GM18858 (cell line): ENCODE results near the gene PAF1.

Experiments
- ATAC-seq: cut with Tn5 transposase; IDR thresholded peaks from one replicate; pipeline ENCODE4 v1.9.1; 2021; ENCODE audit not compliant: unreplicated experiment

Gene PAF1

DNA sequence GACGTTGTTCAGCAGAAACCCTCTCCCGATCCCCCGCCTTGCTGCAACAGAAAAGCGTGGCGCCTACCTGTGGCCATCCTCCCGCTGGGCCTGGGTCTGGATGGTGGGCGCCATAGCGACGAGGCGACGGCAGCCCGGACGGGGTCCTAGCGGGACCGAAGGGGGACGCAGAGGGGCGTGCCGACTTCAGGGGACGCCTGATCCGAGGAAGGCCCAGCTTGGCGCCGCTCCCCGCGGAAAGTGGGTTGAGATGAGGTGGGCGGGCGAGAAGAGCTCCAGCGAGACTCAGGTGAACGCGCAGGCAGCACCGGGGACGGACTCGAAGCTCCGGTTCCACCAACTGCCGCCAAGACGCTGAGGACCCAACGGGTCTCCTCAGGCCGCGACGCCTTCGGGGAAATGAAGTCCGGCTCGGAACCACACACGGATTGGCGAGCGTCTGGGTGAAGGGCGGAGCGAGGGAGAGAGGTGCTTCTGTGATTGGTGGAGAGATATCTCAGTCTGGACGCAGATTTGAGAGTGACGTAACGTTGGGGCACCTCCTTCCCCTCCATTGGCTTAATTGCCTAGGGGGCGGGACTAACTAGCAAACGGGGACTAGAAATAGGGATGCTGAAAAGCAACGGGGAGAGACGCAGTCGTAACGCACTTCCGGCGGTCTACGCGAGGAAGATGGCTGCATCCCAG is at the start of gene PAF1, which contains the start of gene MED29:
PAF1 (minus strand) TSS at position 356 of the 687 bp plus-strand sequence; CDS start at position 114, 242 bp downstream.
MED29 (plus strand) TSS at position 628 of the 687 bp plus-strand sequence; CDS start at position 673, 45 bp downstream.
- peak; percentile 82 for ATAC-seq

DNA sequence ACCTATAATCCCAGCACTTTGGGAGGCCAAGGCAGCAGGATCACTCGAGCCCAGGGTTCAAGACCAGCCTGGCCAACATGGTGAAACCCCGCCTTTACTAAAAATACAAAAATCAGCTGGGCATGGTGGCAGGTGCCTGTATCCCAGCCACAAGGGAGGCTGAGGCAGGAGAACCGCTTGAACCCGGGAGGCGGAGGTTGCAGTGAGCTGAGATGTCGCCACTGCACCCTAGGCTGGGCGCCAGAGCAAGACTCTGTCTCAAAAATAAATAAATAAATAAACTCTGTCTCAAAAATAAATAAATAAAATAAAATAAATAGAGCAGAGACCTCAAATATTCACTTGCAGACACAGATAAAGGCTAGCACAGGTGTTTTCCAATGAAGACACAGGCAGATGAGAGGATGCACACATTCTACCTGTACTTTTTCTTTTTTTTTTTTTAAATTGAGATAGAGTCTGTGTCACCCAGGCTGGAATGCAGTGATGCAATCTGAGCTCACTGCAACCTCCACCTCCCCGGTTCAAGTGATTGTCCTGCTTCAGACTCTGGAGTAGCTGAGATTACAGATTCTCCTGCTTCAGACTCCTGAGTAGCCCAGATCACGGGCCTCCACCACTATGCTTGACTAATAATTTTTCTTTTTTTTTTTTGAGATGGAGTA is 47.5 kb upstream of the PAF1 start:
- ATAC-seq: no peak

DNA sequence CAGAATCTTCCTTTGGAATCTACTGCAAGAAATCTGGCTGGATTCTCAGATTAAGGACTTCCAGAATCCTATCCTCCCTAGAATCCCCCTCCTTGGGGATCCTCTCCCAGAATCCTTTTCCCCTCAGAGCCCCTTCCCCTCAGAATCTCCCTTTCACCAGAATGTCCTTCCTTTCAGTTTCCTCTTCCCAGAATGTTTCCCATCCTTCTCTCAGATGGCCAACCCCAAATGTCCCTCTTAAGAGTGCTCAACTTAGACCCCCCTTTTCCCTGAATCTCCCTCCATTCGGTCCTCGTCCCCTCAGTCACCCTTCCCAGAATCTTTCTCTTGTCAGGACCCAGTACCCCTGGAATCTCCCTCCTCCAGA is 45.4 kb upstream of the PAF1 start:
- ATAC-seq: no peak

DNA sequence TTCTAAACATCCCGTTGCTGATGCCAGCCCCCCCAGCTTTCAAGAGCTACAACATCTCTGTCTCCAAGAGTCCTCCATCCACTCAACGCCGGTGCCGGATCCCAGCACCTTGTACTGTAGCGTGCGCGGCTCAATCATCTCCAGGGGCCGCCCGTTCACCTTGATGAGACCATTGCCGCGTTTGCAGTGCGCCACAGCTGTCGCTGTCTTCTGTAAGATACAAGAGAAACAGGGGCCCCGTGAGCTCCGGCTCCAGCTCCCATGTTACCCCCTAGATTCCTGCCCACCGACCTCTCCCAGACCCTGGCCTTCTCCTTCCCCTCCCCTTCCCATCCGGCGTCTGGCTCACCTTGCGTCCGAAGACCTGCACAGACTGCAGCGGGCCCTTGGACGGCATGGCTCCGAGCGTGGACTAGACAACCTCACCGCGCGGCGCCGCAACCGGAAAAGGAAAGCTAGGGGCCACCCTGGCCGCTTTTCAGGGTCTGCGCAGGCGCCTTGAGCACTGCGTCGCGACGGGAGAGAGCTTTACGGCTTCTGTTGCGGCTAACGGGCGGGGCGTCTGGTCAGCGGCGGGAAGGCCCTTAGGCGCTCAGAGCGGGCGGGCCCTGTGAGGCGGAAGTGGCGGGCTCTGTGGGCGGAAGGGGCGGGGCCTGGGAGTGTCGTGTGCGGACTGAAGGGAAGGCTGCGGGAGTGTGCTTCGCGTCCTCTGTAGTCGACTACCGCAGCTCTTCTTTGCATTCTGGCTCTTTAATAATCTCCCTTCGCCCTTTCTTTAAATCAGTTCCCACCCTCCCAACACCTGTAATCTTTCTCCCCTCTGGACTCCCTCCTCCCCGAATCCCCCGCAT is 44.8 kb upstream of the PAF1 start, which contains the start of gene RPS16:
RPS16 (minus strand) TSS at position 451 of the 851 bp plus-strand sequence; CDS start at position 397, 54 bp downstream.
- peak; percentile 58 for ATAC-seq

DNA sequence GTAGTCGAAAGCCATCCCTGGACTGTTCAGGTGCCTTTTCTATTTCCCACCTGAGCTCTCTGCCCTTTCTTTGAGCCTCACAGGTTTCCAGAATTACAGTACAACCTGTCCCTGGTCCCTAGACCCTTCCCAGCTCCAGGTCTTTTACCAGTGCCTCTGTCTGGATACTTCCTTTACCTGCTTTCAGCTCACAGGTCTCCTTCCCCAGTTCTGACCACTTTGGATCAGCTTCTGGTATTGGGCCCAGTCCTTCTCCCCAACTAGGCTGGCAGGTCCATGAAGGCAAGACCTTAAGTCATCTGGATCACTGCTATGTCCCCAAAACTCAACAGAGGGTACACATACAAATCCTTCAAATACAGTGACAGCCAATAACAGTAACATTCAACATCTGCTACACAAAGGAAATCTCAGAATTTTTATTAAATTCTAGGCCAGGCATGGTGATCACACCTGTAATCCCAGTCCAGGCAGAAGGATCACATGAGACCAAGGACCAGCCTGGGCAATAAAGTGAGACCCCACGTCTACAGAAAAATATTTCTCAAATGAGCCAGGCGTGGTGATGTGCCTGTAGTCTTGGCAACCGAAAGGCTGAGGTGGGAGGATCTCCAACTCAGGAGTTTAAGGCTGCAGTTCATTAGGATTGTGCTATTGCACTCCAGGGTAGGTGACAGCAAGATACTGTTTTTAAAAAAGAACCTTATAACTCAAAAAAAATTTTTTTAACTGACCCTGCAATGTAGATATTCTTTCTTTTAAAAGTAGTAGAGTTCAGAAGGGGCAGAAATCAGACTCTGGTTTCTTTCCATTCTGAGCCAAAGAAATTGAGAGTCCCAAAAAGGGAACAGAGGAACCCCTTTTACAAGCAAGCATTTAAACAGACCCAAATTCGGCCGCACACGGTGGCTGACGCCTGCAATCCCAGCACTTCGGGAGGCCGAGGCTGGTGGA is 43.5 kb upstream of the PAF1 start:
- no peak for ATAC-seq

DNA sequence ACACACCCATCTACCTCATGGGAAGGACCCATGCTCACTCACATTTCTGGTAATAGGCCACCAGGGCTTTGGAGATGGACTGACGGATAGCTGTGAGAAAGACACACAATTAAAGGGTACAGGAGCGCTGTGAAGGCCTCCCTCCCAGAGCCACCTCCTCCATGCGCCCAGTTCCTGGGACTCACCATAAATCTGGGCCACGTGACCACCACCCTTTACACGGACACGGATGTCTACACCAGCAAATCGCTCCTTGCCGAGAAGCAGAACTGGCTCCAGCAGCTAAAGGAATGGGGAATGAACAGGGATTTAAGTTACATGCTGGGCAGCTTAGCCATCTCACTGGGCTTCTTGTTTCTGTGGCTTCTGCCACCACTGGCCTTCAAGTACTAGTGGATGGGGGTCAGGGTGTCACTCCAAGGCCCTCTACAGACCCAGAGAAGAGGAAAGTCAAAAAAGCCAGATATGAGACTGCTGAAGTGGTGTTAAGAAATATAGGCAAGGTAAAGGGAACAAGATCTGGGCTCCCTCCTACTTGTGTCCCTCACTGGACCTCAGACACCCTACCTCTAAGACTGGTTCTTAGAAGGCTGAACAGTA is 42.7 kb upstream of the PAF1 start:
- ATAC-seq: no peak

DNA sequence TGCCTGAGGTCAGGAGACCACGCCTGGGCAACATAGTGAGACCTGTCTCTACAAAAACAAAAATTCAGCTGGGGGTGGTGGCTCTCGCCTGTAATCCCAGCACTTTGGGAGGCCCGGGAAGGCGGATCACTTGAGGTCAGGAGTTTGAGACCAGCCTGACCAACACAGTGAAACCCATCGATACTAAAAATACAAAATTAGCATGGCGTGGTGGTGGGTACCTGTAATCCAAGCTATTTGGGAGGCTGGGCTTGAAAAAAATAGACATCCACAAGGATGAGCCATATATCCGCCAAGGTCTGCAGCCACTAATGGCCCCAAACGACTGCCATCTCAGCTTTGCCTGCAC is 41.7 kb upstream of the PAF1 start:
- ATAC-seq: no peak

DNA sequence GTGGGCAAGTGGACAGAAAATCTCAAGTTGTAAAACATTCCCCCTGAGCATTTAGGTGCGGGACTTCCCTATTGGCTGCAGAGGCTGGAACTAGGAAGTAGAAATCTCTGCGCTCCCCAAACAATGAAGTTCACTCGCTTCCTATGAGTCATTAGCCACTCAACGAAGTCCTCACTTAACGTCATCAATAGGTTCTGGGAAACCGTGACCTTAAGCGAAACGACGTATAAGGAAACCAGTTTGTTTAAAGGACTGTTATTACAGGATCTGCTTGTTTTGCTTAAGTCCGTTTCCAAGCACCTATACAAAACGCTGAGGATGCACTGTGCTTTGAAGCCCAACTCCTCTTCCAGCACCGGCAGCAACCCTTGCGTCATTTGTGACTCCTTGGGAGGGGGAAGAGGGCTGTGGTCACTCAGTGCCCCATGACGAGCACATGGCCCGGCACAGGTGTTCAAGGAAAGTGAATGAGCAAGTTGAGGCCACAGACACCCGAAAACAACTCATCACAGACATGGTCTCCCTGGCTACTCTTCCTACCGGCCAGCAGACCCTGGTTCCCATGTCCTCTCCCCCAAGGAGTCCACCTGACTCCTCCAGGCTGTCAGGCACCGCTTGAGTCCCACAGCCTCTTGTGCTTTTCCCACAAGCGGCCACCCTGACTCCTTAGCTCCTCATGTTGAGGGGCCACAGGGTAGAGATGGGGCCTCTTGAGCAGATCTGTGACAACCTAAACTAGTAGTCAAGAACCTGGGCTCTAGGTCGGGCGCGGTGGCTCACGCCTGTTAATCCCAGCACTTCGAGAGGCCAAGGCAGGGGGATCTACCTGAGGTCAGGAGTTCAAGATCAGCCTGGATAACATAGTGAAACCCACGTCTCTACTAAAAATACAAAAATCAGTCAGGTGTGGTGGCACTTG is 40.0 kb upstream of the PAF1 start:
- no peak for ATAC-seq

DNA sequence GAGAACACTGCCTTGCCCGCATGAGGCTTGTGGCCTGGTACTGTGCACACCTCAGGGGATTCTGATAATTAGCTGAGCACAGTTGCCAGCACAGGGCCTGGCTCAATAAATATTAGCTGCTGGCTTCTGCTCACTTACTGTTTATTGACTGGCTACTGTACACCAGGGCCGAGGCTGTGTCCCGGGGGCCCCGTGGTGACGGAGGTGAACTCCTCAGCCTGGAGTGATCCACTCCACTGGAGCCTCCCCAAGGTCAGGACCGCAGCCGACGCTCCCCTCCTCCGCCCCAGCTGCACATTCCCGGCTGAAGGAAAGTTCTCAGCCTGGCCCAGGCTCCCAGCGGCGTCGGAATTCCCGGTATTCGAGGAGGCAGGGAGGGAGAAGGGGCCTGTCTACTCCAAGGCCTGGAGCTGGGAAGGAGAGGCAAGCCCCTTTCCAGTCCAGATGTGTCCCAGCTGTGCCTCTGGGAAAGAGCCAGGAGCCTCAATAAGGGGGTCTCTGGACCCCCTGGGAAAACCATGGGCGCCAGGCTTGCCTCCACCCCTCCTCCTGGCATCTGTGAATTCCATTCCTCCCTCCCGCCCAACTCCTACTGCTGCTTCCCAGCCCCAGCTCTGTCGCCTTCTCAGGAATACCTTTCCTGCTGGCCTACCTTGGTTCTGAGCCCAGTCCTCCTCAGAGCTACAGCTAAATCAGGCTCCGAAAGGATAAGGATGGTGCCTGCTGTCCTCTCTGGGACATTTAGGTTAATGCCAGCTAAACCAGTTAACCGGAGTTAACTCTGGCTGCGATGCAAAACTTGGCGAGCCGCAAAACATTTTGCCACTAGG is 37.6 kb upstream of the PAF1 start:
- ATAC-seq: no peak

DNA sequence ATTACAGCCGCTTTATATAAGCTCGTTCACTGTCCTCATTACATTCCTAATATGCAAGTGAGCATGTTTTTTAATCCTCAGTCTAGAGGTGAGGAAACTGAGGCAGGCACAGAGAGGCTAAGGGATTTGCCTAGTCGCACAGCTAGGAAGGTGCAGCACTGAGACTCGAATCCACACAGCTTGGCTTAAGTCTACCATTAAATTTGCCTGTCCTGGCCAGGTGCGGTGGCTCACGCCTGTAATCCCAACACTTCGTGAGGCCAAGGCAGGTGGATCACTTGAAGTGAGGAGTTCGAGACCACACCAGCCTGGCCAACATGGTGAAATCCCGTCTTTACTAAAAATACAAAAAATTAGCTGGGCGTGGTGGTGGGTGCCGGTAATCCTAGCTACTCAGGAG is 36.8 kb upstream of the PAF1 start:
- ATAC-seq: no peak

DNA sequence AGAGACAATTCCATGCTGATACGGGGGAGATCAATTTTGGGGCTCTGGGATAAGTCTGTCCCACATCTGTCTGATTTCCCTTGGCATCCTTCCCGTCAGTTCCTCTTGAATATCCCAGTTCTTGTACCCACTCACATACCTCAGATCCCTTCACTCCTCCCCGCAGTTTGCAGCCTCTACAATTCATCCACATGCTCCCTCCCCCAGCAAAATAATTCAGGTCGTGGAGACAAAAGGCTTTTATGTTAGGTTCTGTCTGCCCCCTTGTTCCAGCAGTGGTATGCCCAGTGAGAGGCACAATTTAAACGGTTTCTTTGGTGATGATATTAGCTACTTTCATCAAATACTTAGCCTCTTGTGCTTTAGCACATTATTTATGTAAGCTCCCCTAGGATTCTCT is 35.3 kb upstream of the PAF1 start:
- ATAC-seq: no peak

DNA sequence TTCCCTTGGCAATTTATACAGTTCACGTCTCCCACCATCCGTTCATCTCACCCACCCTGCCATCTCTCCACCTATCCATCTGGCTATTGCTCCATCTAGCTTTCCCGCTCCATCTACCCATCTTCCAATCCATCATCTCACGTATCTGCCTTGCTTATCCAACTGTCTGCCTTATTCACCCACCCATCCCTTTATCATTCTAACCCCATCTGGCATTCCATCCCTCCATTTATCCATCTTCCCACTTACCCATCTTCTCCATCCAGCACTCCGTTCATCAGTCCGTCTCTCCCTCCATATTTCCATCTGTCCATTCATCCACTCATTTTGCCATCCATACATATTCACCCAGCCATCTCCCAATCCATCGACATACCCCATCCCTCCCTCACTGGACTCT is 34.8 kb upstream of the PAF1 start:
- ATAC-seq: no peak

DNA sequence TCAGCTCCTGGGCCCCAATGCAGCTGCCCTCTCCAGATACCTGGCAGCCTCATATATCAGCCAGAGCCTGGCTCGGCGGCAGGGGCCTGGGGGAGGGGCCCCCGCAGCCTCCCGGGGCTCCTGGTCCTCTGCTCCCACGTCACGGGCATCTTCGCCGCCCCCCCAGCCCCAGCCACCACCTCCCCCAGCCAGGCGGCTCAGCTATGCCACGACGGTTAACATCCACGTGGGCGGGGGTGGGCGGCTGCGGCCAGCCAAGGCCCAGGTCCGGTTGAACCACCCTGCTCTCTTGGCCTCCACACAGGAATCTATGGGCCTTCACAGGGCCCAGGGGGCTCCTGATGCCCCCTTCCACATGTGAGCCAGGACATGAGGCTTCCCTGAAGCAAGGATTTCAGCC is 34.0 kb upstream of the PAF1 start:
- no peak for ATAC-seq

DNA sequence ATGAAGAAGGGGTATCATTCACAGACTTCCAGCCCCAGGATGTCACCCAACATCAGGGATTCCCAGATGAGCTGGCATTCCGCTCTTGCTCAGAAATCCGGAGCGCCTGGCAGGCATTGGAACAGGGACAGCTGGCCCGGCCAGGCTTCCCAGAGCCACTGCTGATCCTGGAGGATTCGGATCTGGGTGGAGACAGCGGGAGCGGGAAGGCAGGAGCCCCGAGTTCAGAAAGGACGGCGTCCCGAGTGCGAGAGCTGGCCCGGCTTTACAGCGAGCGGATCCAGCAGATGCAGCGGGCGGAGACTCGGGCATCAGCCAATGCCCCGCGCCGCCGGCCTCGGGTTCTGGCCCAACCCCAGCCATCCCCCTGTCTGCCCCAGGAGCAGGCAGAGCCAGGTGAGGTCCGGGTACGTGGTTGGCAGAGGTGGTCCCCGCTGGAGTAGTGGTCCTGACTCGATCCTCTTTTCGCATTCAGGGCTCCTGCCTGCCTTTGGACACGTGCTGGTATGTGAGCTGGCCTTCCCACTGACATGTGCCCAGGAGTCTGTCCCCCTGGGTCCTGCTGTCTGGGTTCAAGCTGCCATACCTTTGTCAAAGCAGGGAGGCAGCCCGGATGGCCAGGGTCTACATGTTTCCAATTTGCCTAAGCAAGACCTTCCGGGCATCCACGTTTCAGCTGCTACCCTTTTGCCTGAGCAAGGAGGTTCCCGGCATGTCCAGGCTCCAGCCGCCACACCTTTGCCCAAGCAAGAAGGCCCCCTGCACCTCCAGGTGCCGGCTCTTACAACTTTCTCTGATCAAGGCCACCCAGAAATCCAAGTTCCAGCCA is 32.6 kb upstream of the PAF1 start:
- ATAC-seq: no peak

DNA sequence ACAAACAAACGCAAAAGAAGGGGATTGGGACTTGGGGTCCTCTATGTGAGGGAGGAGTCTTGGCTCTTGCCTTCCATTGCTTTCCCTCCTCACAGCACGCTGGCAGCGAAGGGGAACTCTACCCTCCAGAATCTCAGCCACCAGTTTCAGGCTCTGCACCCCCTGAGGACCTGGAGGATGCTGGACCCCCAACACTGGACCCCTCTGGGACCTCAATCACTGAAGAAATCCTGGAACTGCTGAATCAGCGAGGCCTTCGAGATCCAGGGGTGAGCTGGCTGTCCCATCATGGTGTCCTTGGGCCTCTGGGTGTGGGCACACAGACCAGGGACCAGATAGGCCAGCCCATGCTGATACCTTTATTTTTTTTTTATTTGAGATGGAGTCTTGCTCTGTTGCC is 31.1 kb upstream of the PAF1 start:
- no peak for ATAC-seq

DNA sequence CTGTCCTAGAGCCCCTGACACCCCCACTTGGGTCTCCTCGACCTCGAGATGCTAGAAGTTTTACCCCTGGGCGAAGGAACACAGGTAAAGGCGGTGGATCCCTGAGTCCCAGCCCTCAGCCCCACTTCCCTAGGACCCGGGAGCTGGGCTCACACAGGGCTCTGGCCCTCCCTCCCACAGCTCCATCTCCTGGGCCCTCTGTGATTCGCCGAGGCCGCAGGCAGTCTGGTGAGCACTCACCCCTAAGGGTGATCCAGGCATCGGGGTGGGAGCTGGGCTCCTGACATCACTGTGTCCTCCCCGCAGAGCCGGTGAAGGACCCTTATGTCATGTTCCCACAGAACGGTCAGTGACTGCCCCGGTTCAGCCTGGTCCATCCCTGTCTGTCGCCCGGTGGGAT is 29.9 kb upstream of the PAF1 start:
- ATAC-seq: no peak

DNA sequence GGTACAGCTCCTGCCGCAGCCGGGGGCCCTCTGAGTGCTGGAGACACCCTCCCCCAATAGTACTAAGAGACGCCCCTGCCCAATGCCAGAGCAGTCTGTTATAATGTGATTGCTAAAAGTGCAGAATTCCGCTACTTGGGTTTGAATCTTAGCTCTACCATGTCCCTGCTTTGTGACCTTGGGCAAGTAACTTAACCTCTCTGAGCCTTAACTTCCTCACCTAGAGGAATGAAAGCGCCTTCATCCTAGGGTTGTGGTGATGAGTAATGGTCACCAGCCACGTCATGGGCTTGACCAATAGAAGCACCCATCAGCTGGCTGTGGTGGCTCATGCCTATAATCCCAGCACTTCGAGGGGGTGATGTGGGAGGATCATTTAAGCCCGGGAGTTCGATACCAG is 28.1 kb upstream of the PAF1 start:
- no peak for ATAC-seq
